GM19463 (cell line): ENCODE measurements around the gene TAOK1.

Experiments used
- ATAC-seq: cut with Tn5 transposase; IDR thresholded peaks from one replicate; pipeline ENCODE4 v1.9.1; 2021; ENCODE audit warnings: mild to moderate bottlenecking, moderate library complexity; ENCODE audit not compliant: unreplicated experiment

Gene TAOK1

DNA sequence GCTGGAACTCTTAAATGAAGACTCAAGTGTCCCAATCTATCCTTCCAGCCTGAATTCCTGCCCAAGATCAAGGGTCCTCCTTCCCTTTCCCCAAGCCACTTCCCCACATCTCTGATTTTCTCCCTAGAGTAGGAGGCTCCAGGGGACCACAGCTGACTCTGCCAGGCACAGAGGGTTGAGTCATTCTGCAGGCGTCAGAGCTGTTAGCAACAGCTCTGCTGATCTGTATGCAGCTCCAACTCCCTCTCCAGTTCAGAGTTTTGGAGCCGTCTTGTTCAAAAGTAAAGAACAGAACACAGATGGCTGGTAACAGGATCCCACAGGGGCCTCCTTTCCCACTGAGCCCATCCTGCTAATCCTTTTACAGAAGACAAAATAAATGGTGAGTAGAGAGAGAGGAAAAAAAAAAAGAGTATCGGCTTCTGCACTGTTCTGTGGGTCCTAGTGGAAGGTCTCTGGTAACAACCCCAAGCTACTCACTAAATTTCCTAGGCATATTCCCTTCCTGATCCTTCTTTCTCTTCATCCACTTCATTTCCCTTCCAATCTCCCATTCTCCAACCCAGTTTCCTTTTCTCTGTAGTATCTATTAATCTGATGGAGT lies 13.4 kb upstream of the TAOK1 start:
- ATAC-seq, result no peak

DNA sequence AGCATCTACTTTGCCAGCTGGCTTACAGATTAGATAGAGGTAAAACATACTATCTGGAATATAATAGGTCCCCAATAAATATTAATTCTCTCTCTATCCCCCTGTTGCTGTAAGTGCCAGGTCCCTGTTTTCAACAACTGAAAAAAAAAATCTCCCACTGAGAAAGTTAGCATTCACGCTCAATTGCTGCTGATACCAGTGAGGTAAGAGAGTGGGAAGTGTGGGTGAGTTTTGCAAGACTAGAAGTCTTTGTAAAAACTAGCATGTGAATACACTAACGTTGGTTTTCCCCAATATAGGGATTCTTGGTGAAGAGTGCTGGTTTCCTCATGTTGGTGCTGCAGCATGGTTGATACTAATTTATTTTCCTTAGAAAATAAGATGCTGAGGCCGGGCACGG lies 11.7 kb upstream of the TAOK1 start:
- no peak for ATAC-seq

DNA sequence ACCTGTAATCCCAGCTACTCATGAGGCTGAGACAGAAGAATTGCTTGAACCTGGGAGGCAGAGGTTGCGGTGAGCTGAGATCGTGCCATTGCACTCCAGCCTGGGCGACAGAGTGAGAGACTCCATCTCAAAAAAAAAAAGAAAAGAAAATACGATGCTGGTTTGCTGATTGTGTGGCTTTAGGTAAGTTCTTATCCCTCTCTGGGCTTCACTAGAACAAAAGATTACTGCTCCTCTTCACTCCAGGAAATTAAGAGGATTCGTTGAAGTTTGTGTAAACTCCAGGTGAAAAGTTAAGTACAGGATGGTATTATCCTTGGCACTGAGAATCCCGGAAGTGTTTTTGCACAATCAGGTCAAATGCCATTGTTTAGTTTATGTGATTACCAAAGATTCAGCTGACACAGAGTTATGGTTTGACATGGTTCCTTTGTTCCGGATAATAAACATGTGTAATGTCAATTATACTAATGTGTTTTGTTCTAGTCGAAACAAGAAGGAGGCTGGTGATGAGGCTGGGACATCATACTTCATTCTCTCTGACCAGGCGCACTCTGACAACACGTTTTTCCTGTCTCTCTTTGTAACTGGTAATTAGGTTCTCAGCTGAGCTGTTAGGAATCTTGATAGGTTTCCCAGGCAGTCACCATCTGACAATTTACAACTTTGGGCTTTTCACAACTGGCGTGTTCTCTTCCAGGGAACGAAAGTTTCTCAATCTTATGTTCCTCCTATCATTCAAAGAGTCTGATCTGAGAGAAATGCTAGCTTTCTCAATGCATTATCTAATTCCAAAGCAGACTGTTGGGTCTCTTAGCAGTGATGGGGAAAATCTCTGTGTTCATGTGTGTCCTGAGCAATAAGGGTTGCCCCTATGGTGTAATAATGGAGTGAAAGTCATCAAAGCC lies 10.8 kb upstream of the TAOK1 start:
- ATAC-seq, result no peak

DNA sequence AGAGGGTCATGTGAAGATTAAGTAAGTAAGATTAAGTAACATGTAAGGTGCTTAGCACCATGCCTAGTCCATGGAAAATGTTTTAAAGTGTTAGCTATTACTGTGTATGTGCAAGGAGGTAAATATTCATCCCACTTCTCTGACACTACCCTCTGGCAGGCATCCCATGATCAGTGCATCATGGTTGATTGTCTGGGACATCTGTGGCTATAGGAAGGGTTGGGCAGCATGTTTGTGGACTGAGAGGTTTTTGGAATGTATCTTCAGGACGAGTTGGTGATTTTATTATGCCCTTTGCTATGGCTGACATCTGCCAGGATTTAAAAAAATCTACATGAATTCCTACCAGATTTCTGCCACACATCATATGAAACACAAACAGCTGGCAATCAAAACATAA lies 6.5 kb upstream of the TAOK1 start:
- no peak for ATAC-seq

DNA sequence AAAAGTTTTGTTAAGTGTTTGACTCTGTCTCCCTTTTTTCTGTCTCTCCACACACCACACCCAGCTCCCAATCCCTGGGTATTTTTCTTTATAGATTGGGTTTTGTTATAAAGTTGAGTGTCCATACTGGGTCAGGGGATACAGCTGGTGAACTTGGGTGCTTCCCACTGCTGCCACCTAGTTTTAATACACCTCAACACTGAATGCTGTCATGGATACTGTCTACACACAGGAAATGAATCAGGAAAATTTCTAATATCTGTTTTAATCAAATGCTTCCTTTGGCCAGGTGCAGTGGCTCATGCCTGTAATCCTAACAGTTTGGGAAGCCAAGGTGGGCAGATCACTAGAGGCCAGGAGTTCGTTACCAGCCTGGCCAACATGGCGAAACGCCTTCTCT lies 5.3 kb upstream of the TAOK1 start:
- ATAC-seq, result no peak

DNA sequence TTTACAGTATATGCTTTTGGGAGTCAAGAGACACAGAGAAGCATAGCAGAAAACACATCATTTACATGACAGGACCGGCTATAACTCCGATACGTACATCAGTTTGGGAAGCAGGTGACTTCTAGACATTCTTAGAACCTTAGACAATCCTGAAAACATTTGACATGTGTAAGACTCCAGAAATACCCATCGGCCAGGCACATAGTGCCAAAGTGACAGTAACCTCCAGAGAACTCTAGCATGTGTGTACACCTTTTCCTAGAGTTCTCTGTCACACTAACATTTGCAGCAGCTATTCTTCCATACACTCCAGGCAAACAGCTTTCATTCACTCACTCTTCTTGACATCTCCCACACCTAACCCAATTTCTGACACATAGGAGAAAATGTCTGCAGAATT lies 3.4 kb upstream of the TAOK1 start:
- ATAC-seq, result no peak

DNA sequence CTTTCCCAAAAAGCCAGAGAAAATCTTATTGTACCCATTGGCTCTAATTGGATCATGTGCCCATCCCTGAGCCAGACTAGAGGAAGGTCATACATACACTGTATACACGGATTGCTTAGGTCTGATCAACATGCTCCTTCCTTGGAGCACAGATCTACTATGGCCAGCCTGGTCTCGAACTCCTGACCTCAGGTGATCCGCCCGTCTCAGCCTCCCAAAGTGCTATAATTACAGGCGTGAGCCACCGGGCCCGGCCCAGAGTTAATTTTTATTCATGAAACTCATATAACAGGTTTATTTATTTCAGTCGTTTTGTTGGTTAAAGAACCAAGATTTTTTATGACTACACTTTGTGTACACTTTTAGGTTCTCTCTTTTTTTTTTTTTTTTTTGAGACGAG lies 1.2 kb upstream of the TAOK1 start:
- ATAC-seq, result no peak

DNA sequence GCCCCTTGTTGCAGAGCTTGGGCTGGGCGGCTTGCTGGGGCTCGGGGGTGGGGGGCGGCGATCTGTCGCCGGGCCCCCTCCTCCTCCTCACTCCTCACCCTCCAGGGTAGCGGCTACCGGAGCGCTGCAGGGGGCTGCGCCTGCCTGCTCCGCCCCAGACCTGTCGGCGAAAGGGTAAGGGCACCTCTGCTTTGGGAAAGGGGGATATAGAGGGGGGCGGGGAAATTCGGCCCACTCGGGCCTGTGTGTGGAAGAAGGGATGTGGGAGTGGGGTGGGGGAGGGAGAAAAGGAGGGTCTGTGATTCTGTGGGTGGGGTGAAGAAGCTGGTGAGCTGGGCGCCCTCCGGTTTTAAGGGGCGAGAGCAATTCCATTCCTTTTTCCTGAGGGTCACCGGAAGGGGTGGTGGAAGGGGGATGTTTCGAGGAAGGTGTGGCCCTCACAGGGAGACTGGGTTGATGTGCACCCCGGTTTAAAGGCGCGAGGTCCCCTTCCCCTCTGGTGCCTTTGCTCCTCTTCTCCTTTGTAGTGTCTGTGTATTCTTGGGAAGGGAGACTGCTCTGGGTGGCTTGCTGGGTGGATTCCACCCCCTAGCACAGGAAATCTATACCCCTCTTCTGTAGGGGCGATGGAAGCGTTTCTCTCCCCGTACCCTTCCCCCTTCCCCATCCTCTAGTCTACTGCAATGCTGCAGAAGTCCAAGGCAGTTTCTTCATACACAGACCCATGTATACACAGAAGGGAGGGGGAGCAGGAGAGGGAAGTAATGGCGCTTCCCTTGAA lies 878 bp downstream of the TAOK1 start:
- ATAC-seq, result peak; percentile 13

DNA sequence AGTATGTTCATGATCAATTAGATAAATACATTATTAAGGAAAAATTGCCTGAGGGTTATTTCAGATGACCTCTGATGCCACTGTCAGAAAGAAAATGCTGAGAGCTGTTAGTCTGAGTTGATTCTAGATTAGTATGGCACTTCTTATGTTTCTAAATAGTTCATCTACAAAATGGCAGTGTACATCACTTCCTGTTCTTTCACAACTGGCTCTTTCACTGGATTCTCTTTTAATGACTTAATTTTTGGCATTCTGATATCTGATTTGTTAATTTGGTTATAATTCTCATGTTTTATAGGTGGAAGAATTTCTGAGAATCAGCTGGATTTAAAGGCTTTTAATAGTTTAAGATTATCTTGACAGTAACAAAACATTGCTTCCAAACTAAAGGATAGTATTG lies 3.3 kb downstream of the TAOK1 start:
- ATAC-seq, result no peak

DNA sequence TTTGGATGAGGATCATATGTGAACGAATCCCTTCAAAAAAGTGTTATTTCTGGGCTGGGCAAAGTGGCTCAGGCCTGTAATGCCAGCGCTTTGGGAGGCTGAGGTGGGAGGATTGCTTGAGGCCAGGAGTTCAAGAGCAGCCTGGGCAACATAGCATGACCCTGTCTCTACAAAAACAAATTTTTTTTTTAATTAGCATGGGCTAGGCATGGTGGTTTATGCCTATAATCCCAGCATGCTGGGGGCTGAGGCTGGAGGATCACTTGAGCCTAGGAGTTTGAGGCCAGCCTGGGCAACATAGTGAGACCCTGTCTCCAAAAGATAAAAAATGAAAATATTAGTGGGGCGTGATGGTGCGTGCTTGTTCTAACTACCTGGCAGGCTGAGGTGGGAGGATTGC lies 4.6 kb downstream of the TAOK1 start:
- no peak for ATAC-seq

DNA sequence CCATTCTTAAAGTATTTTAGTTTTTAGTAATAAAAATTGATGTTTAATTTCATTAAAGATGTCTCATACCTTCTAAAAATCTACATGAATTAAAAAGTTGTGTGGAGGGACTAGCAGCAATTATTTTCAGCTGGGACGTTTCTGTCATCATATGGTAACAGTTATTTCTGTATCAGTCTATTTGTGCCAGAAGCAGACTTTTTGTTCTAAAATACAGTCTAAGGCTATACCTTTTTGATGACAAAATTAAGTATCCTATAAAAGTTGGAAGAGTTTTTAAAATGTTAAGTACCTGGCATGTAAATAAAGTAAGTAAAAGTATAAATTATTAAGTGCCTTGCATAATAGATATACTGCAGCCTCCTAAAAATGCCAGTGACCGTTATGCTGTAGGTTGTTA lies 5.9 kb downstream of the TAOK1 start:
- ATAC-seq, result no peak

DNA sequence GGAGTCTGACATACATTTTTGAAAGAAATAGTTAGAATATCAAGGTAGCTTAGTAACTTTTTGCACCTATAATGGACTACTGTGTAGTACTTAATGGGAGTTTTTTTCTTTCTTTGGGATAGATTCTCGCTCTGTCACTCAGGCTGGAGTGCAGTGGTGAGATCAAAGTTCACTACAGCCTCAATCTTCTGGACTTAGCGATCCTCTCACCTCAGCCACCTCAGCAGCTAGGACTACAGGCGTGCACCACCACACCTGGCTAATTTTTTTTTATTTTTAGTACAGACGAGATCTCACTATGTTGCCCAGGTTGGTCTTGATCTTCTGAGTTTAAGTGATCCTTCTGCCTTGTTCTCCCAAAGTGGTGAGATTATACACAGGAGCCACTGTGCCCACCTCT lies 9.5 kb downstream of the TAOK1 start:
- no peak for ATAC-seq

DNA sequence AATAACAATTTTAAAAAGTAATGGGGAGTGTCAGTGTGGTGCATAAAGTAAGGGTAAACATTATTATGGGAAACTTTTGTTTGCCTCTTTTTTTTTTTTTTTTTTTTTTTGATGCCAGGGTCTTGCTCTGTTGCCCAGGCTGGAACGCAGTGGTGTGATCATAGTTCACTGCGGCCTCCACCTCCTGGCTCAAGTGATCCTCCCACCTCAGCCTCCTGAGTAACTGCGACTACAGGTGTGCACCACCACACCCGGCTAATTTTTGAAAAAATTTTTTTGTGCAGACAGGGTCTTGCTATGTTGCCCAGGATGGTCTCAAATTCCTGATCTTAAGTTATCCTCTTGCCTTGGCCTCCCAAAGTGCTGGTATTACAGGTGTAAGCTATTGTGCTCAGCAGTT lies 10.7 kb downstream of the TAOK1 start:
- no peak for ATAC-seq

DNA sequence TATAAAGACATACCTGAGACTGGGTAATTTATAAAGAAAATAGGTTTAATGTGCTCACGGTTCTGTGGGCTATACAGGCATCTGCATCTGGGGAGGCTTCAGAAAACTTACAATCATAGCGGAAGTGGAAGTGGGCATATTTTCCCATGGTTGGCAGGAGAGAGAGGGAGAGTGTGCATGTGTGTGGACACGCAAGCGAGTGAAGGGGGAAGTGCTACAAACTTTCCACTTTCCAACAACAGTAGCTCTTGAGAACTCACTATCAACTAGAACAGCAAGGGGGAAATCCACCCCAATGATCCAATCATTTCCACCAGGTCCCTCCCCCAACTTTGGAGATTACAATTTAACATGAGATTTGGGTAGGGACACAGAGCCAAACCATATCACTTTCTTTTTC lies 11.1 kb downstream of the TAOK1 start:
- ATAC-seq, result no peak

DNA sequence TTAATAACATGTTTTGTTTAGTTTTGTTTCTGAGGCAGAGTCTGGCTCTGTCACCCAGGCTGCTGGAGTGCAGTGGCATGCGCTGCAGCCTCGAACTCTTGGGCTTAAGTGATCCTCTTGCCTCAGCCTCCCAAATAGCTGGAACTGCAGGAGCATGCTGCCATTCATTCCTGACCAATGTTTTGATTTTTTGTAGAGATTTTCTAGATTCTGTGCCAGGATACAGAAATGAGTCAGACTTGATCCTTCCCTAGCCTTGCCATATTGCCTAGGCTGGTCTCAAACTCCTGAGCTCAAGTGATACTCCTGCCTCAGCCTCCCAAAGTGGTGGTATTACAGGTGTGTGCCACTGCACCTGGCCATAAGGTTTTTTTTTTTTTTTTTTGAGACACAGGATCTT lies 17.7 kb downstream of the TAOK1 start:
- no peak for ATAC-seq

DNA sequence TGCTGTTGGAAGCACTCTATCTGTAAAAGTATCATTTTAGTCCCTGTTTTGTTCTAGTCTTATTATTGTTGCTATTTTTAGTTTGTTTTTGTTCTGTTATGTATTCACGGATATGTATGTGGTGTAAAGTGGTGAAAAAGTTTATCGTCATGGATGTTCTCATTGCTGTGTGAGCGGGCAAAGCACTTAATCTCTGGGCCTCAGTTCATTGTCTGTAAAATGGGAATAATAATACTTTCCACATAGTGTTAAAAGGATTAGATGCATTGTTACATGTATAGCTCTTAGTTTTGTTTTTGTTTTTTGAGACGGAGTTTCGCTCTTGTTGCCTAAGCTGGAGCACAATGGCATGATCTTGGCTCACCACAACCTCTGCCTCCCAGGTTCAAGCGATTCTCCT lies 19.8 kb downstream of the TAOK1 start:
- no peak for ATAC-seq

DNA sequence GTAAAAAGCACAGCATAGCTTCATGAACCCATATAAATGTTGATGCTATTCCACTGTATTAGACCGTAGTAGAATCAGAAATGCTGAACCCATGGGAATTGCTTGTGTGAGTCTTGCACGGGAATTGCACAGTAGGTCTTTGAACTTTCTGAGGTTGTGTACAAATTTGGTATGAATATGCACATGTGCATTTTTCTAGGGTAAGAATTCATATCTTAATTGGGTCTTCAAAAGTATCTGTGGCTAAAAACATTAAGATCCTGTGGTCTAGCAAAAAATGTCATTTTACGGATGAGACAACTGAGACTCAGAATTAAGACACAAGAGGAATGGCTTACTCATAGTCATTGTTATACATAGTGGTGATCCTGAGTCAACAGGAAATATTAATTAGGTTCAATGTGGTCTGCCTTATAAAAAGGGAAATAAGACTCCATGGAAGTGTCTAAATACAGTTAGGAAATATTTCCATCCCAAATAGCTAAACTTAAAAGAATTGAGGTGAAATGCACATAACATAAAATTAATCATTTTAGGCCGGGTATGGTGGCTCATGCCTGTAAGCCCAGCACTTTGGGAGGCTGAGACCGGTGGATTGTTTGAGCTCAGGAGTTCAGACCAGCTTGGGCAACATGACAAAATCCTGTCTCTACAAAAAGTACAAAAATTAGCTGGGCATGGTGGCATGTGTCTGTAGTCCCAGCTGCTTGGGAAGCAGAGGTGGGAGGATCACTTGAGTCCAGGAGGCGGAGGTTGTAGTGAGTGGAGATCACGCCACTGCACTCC lies 22.8 kb downstream of the TAOK1 start:
- no peak for ATAC-seq

DNA sequence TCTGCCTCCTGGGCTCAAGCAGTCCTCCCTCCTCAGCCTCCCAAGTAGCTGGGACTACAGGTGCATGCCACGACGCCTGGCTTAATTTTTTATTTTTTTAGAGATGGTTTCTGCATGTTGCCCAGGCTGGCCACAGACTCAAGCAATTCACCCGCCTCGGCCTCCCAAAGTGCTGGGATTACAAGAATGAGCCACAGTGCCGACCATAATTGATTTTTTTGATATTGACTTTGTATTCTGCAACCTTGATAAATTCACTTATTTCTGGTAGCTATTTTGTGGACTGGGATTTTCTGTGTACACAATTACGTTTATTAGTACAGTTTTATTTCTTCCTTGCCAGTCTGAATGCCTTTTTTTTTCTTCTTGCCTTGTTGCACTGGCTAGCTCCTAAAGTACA lies 30.0 kb downstream of the TAOK1 start:
- no peak for ATAC-seq

DNA sequence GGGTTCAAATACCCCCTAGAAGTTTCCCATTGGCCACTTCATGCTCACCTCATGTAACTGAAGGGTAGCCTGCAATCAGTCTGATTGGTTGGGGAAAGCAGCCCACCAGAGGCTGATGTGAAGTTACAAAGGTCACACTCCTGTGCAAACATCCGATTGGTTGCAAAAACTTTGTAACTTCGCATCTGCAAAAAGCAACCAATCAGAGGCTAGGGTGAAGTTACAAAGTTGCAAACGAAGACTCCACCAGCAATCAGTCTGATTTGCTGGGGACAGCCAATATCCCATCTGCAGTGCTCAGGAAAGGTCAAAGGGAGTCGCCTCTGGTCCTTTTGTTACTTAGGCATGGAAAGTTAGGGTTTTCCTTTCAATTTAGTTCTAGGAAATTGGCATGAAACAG lies 40.1 kb downstream of the TAOK1 start:
- ATAC-seq, result no peak

DNA sequence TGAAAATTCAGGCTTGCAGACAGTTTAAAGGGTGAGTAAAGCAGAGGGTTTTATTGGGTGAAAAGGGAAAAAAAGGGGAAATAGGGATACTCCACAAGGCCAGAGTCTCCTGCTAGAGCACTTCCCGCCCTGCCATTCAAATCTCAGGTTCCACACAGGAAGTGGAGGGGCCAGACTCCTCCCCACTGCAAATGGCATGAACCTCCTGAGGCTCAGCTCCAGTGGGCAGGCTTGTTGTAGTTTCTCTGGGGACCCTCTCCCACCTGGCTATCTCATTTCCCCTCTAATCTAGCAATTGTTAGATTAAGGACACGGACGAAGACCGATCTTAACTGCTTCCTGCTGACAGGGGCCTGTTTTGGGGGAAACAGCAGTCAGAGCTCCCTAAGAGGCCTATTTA lies 43.4 kb downstream of the TAOK1 start:
- no peak for ATAC-seq

DNA sequence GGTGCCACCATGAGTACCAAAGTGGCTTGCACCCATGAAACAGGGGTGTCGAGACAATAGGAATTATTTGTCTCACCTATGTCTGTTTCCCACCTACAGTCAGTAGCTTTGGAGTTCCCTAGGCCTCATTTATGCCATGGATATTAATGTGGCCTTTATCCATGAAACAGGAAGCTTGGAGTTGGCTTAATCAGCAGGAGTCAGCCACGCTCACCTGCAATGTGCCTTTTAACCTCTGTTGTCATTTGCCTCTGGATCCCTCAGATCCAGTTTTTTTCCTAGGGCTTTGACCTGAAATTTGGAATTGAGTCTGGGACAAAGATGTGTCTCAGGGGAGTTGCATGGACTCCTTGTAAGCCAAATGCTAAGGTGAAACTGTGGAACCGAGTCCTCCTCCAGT lies 44.4 kb downstream of the TAOK1 start:
- ATAC-seq, result no peak
